ENCODE measurements around the gene PROSER3.

- TF ChIP-seq CTCF (IDR thresholded peaks at IDR 0.05), result no peak
- no peak for TF ChIP-seq POLR2A (IDR thresholded peaks at IDR 0.05)
These were observed 44.0 kb upstream of the PROSER3 start for GRCh38 chr19:35713904-35714495.

Data from body of pancreas (tissue), 4 donors.